WTC11 (cell line): ENCODE measurements around the gene DHRS4L2. TPM values are rescaled to one million over a fixed set of nuclear protein-coding genes. Genes with fewer than 3 reads are reported as not detected.
"Not testable (repeated sequence)": the region's sequence is repeated elsewhere in the genome, so short reads cannot be mapped to it uniquely, and the experiment has no call there.

Experiments used
- ATAC-seq: fragments of 200-7000 bp; cut with Tn5 transposase; 2 replicates; pipeline ENCODE4 v1.10.0; 2021; ENCODE audit warnings: mild to moderate bottlenecking, moderate library complexity
- CTCF ChIA-PET: fragments of 300-600 bp; sonication (Branson Sonifier 250); formaldehyde crosslinking; loops from one replicate; lab custom pipeline; 2021; ENCODE audit warnings: antibody characterized with exemption; lab: Charles Lee
- POLR2A ChIA-PET: fragments of 350-600 bp; sonication (Branson Sonifier 250); formaldehyde crosslinking; loops from one replicate; lab custom pipeline; 2021; ENCODE audit warnings: antibody characterized with exemption; lab: Charles Lee
- DNase-seq: peaks from one replicate; pipeline ENCODE4 v3.0.0; 2021; ENCODE audit warnings: low spot score
- H3K27ac Mint-ChIP-seq: 2 replicates; pipeline ENCODE4 v1.8.0; 2021; ENCODE audit warnings: mixed read lengths
- H3K27me3 Mint-ChIP-seq: 2 replicates; pipeline ENCODE4 v1.8.0; 2021; ENCODE audit warnings: low read depth, mild to moderate bottlenecking, moderate library complexity, mixed read lengths
- H3K36me3 Mint-ChIP-seq: 2 replicates; pipeline ENCODE4 v1.8.0; 2021; ENCODE audit warnings: mixed read lengths
- H3K4me1 Mint-ChIP-seq: 2 replicates; pipeline ENCODE4 v1.8.0; 2022; ENCODE audit warnings: mixed read lengths
- H3K4me3 Mint-ChIP-seq: 2 replicates; pipeline ENCODE4 v1.8.0; 2021; ENCODE audit warnings: mild to moderate bottlenecking, moderate library complexity, mixed read lengths
- H3K9me3 Mint-ChIP-seq: 2 replicates; pipeline ENCODE4 v1.8.0; 2021; ENCODE audit warnings: mixed read lengths
- AR ChIP-seq: fragments of 250-450 bp; sonication (Bioruptor Pico); IDR thresholded peaks from 2 replicates; pipeline ENCODE4 v1.9.0; 2021; ENCODE audit warnings: mild to moderate bottlenecking
- CBFB ChIP-seq: sonication (generic); formaldehyde crosslinking; IDR thresholded peaks from 2 replicates; pipeline ENCODE4 v1.8.1; 2022; ENCODE audit warnings: mild to moderate bottlenecking, low read depth, missing genetic modification reagents
- MXD4 ChIP-seq: fragments of 250-450 bp; sonication (Bioruptor Pico); IDR thresholded peaks from 2 replicates; pipeline ENCODE4 v1.8.0; 2021; ENCODE audit warnings: mild to moderate bottlenecking, moderate library complexity, borderline replicate concordance
- PRRX2 ChIP-seq: fragments of 250-450 bp; sonication (Bioruptor Pico); IDR thresholded peaks from 2 replicates; pipeline ENCODE4 v1.8.0; 2021; ENCODE audit warnings: mild to moderate bottlenecking
- ZNF219 ChIP-seq: sonication (generic); formaldehyde crosslinking; IDR thresholded peaks from 2 replicates; pipeline ENCODE4 v1.8.0; 2023; ENCODE audit warnings: missing genetic modification reagents, mild to moderate bottlenecking, borderline replicate concordance
- total RNA-seq: library from RNA; stranded (reverse); gene quantifications from 3 replicates; pipeline ENCODE4 v1.2.3, GENCODE V29; 2021
- TF ChIP-seq, protein P1 (sequence below): fragments of 250-450 bp; sonication (Bioruptor Pico); IDR thresholded peaks from 2 replicates; pipeline ENCODE4 v1.9.0; 2021; ENCODE audit warnings: mild to moderate bottlenecking, borderline replicate concordance
- TF ChIP-seq, protein P2 (sequence below): fragments of 250-450 bp; sonication (Bioruptor Pico); conservative IDR thresholded peaks from 2 replicates; pipeline ENCODE4 v1.9.0; 2021; ENCODE audit warnings: mild to moderate bottlenecking
- TF ChIP-seq, protein P3 (sequence below): sonication (generic); formaldehyde crosslinking; conservative IDR thresholded peaks from 2 replicates; pipeline ENCODE4 v1.8.1; 2023; ENCODE audit warnings: mild to moderate bottlenecking, low read depth, missing genetic modification reagents, moderate library complexity

DHRS4L2 gene
- total RNA-seq, 1 experiment from 2014 or later: 10.2 TPM

- ChIA-PET POLR2A (no interaction called here), CTCF (interaction anchor here (1.0 to 2.0 kb wide), 3 partner anchors 11 to 311 kb away, joined by 3 to 4 read pairs (median 4); partner anchors contain the start of gene DHRS4)
- Mint-ChIP-seq H3K27me3 (no peaks in the 10 kb centered on the region; the same call in 1 of the 2 replicates), H3K27ac (no peak overlapping the region), H3K4me1 (0 out of 2 replicates have a peak, but pooled peaks cover 4% of the 10 kb centered on the region), H3K4me3 (no peak overlapping the region), H3K36me3 (0 out of 2 replicates have a peak, but pooled peaks cover 3% of the 10 kb centered on the region), H3K9me3 (peaks cover 12% of the 10 kb centered on the region)
- ATAC-seq (no peak), DNase-seq (no peak)
- TF ChIP-seq, protein P1, sequence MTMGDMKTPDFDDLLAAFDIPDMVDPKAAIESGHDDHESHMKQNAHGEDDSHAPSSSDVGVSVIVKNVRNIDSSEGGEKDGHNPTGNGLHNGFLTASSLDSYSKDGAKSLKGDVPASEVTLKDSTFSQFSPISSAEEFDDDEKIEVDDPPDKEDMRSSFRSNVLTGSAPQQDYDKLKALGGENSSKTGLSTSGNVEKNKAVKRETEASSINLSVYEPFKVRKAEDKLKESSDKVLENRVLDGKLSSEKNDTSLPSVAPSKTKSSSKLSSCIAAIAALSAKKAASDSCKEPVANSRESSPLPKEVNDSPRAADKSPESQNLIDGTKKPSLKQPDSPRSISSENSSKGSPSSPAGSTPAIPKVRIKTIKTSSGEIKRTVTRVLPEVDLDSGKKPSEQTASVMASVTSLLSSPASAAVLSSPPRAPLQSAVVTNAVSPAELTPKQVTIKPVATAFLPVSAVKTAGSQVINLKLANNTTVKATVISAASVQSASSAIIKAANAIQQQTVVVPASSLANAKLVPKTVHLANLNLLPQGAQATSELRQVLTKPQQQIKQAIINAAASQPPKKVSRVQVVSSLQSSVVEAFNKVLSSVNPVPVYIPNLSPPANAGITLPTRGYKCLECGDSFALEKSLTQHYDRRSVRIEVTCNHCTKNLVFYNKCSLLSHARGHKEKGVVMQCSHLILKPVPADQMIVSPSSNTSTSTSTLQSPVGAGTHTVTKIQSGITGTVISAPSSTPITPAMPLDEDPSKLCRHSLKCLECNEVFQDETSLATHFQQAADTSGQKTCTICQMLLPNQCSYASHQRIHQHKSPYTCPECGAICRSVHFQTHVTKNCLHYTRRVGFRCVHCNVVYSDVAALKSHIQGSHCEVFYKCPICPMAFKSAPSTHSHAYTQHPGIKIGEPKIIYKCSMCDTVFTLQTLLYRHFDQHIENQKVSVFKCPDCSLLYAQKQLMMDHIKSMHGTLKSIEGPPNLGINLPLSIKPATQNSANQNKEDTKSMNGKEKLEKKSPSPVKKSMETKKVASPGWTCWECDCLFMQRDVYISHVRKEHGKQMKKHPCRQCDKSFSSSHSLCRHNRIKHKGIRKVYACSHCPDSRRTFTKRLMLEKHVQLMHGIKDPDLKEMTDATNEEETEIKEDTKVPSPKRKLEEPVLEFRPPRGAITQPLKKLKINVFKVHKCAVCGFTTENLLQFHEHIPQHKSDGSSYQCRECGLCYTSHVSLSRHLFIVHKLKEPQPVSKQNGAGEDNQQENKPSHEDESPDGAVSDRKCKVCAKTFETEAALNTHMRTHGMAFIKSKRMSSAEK (CRISPR knock-in tag): no peak
- TF ChIP-seq, protein P2, sequence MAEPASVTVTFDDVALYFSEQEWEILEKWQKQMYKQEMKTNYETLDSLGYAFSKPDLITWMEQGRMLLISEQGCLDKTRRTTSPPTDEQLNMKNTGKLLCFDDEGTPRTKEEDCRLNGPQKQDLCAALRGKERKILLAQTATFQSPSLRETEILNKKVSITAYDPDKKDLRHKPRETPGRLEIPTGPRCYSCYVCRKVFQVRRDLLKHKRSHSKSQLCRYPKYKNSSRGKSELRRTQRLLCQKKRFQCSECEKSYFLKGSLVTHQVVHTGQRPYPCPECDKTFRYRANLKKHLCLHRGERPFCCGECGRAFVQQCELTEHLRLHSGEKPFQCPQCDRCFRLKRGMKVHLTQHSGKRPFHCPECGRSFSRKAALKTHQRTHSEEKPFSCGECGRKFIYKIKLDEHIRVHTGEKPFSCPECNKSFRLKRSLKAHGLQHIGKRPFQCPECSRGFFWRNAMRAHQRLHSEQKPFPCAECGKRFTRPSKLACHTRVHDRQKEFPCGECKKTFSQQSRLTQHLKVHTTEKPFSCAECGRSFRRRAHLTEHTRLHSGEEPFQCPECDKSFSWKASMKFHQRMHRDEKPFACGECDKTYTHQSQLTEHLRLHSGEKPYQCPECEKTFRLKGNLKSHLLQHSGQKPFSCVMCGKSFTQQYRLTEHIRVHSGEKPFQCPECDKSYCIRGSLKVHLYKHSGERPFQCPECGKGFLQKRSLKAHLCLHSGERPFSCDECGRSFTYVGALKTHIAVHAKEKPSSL (CRISPR knock-in tag): no peak
- no peak for TF ChIP-seq ZNF219 (CRISPR knock-in tag)
- TF ChIP-seq CBFB (CRISPR knock-in tag): no peak
These were observed 46.1 kb upstream of the DHRS4L2 start for GRCh38 chr14:23942587-23942986.

- POLR2A ChIA-PET, H3K4me3 Mint-ChIP-seq, H3K27ac Mint-ChIP-seq, ATAC-seq, H3K27me3 Mint-ChIP-seq, DNase-seq, H3K36me3 Mint-ChIP-seq: not testable (repeated sequence)
- Mint-ChIP-seq H3K9me3 (peaks cover 23% of the 10 kb centered on the region), H3K4me1 (peaks cover 17% of the 10 kb centered on the region)
- CTCF ChIA-PET: interaction anchor here (0.7 kb wide), 1 partner anchor 317 kb away, joined by 3 read pairs; no protein-coding TSS in a partner anchor
These were observed 39.7 kb upstream of the DHRS4L2 start for GRCh38 chr14:23949069-23949468.

DNA sequence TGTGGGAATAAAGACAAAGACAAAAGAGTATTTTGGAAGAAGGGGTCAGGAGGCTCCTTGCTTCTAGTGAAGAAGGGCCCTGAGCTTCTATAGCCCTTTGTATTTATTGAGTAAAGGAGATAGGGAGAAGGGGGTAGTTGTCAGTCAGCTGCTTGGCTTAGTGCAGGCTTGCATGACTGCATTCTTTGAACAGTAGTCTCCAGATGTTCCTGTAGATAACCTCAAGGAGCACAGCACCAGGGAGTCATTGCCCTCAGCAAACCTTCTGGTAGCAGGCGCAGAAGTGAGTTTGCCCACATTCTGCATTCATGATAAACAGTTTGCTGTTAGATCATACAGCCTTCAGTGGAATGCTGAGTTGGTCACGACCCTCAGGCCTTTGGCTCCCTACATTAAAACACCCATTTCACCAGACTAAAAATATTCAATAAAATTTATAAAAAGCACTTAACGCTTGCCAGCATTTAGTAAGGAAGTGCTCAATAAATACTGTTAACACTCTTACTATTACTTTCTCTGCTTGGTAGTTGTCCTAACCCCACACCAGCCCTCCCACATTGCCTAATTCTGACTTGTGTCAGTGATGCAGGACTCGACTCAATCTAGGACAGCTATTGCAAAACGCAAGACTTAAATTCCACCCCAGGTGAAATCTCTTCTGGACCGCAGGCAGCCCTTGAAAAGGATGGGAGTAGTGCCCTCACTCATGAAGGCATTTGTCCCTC lies 38.2 kb upstream of the DHRS4L2 start:
- Mint-ChIP-seq H3K27me3 (peaks cover 2% of the 10 kb centered on the region; the same call in 1 of the 2 replicates), H3K36me3 (peaks cover 3% of the 10 kb centered on the region; the same call in 1 of the 2 replicates), H3K4me3 (no peak overlapping the region), H3K27ac (no peak overlapping the region), H3K4me1 (peaks cover 26% of the 10 kb centered on the region), H3K9me3 (peaks cover 23% of the 10 kb centered on the region)
- TF ChIP-seq AR: no peak
- TF ChIP-seq PRRX2 (CRISPR knock-in tag): no peak
- TF ChIP-seq MXD4 (CRISPR knock-in tag): no peak
- TF ChIP-seq, protein P3, sequence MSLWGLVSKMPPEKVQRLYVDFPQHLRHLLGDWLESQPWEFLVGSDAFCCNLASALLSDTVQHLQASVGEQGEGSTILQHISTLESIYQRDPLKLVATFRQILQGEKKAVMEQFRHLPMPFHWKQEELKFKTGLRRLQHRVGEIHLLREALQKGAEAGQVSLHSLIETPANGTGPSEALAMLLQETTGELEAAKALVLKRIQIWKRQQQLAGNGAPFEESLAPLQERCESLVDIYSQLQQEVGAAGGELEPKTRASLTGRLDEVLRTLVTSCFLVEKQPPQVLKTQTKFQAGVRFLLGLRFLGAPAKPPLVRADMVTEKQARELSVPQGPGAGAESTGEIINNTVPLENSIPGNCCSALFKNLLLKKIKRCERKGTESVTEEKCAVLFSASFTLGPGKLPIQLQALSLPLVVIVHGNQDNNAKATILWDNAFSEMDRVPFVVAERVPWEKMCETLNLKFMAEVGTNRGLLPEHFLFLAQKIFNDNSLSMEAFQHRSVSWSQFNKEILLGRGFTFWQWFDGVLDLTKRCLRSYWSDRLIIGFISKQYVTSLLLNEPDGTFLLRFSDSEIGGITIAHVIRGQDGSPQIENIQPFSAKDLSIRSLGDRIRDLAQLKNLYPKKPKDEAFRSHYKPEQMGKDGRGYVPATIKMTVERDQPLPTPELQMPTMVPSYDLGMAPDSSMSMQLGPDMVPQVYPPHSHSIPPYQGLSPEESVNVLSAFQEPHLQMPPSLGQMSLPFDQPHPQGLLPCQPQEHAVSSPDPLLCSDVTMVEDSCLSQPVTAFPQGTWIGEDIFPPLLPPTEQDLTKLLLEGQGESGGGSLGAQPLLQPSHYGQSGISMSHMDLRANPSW: no peak
- ATAC-seq (no peak), DNase-seq (no peak)
- CTCF ChIA-PET: interaction anchor here (3.5 to 4.6 kb wide), 2 partner anchors 318 to 361 kb away, joined by 17 to 28 read pairs; no protein-coding TSS in a partner anchor
- POLR2A ChIA-PET: interaction anchor here (0.6 kb wide), 1 partner anchor 588 kb away, joined by 4 read pairs; no protein-coding TSS in a partner anchor

DNA sequence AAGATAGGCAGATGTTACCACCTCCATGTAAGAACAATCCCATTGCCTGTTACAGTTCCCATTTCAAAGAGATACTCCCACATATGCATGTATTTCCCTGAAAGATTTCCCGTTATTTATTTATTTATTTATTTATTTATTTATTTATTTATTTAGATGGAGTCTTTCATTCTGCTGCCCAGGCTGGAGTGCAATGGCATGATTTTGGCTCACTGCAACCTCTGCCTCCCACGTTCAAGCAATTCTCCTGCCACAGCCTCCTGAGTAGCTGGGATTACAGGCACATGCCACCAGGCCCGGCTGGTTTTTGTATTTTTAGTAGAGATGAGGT lies 37.6 kb upstream of the DHRS4L2 start:
- H3K27me3 Mint-ChIP-seq, ATAC-seq, H3K4me3 Mint-ChIP-seq, H3K36me3 Mint-ChIP-seq, DNase-seq, H3K27ac Mint-ChIP-seq: not testable (repeated sequence)
- ChIA-PET POLR2A (interaction anchor here (0.6 kb wide), 1 partner anchor 589 kb away, joined by 4 read pairs; no protein-coding TSS in a partner anchor), CTCF (interaction anchor here (1.2 to 4.6 kb wide), 3 partner anchors 285 to 362 kb away, joined by 3 to 28 read pairs (median 17); no protein-coding TSS in a partner anchor)
- Mint-ChIP-seq H3K4me1 (peaks cover 26% of the 10 kb centered on the region), H3K9me3 (peaks cover 23% of the 10 kb centered on the region)
